Measurements from ENCODE around the gene SLC9A7.

The SLC9A7 gene

GRCh38 chrX:46567388-46567787 is 191.5 kb downstream of the SLC9A7 start:
- no peak for DNase-seq

GRCh38 chrX:46561824-46562657 is 196.9 kb downstream of the SLC9A7 start:
- DNase-seq, result peak; percentile 8

GRCh38 chrX:46559062-46559461 is 199.9 kb downstream of the SLC9A7 start:
- DNase-seq, result no peak

GRCh38 chrX:46554942-46555341 is 204.0 kb downstream of the SLC9A7 start:
- peak; percentile 16 for DNase-seq

GRCh38 chrX:46553935-46554334 is 205.0 kb downstream of the SLC9A7 start:
- no peak for DNase-seq

GRCh38 chrX:46551494-46552128 is 207.3 kb downstream of the SLC9A7 start:
- no peak for DNase-seq

- DNase-seq, result no peak
These were observed 209.0 kb downstream of the SLC9A7 start for GRCh38 chrX:46549914-46550313.
